Measurements from ENCODE around the gene KCNIP3.

DNA sequence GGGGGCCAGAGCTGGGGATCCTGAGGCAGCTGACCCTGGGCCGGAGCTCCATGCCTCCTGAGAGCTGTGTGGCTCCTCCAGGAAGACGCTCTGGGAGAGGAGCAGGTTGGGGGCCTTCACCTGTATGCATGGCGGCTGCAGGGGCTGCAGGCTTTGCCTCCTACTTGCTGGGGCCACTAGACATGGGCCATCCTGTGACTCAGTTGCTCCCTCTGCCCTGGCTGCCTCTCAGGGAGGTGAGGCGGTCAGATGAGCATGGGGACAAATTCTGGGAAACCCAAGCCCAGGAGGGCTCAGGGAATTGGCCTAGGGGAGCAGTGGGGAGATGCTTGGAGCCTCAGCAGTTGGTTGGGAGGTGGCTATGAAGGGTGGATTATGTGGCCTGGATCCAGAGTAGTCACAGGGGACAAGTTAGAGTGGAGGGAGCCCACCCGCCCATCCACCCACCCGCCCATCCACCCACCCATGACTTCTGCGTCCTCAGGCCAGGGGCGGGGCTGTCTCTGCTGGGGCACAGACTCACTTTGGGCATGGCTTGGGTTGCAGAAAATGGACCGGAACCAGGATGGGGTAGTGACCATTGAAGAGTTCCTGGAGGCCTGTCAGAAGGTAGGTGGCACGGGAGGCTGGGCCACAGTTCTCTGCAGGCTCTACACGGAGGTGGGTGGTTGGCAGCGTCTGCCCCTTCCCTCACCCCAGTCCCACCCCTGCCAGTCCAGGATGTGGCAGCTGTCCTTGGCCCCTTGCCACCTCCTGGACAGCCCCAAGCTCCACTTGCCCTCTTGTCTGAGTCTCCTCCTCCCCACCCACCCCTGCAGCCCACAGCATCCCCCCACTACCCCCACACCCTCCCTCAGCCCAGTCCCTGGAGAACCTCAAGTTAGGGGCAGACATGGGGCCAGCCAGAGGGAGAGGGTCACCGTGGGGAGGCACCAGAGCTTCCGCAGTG lies 85.8 kb downstream of the KCNIP3 start:
- TF ChIP-seq CTCF (IDR thresholded peaks at IDR 0.05) (no peak), POLR2A (IDR thresholded peaks at IDR 0.05) (no peak)

Measured in vagina (tissue), 2 donors.